ENCODE data around the gene PARP9. TPM values are rescaled to one million over a fixed set of nuclear protein-coding genes. Genes with fewer than 3 reads are reported as not detected.

Gene PARP9
- total RNA-seq (2021): 1.8 to 2.1 TPM (median 1.9 TPM) in 3 replicates
- Bru-seq, nascent RNA: percentile 36 among the genes with signal in this experiment
- long read RNA-seq, experiment 1, partial matches to known transcripts: 2 of 9 reads
- long read RNA-seq, experiment 1, other reads (novel, unspliced or antisense): 5 of 9 reads
- long read RNA-seq, experiment 2, partial matches to known transcripts: 5 of 7 reads
- long read RNA-seq, experiment 2, other reads (novel, unspliced or antisense): 2 of 7 reads
- long read RNA-seq, experiment 3: 0 reads

GRCh38 chr3:122564155-122564912 lies at the start of gene PARP9, which contains the start of gene DTX3L:
PARP9 (minus strand) TSS chr3:122564300; CDS start chr3:122559620, 4,680 bp downstream.
DTX3L (plus strand) TSS chr3:122564338; CDS start chr3:122564427, 89 bp downstream.
- Mint-ChIP-seq H3K27me3 (ENCODE audit: low read depth) (peaks cover 6% of the 10 kb centered on the region), H3K9me3 (no peaks in the 10 kb centered on the region), H3K4me3 (peak within 1 kb of the TSS; percentile 73), H3K27ac (no peak within 1 kb of the TSS), H3K36me3 (no peaks in the 10 kb centered on the region), H3K4me1 (peaks cover 23% of the 10 kb centered on the region)
- TF ChIP-seq FOXP1 (CRISPR knock-in tag; IDR thresholded peaks at IDR 0.05; ENCODE audit: borderline replicate concordance) (0 out of 2 replicates have a peak, but pooled peaks have one; percentile 54), USF1 (CRISPR knock-in tag; IDR thresholded peaks at IDR 0.05) (peak; percentile 55), KAT7 (CRISPR knock-in tag; IDR thresholded peaks at IDR 0.05; ENCODE audit: borderline replicate concordance) (peak; percentile 80; the same call in 1 of the 2 replicates), NFE2L1 (CRISPR knock-in tag; IDR thresholded peaks at IDR 0.05) (no peak), IRF1 (CRISPR knock-in tag; IDR thresholded peaks at IDR 0.05) (peak; percentile 73; the same call in 1 of the 2 replicates), SMAD3 (CRISPR knock-in tag; IDR thresholded peaks at IDR 0.05; ENCODE audit: borderline replicate concordance) (peak; percentile 56; the same call in 1 of the 2 replicates), MYBL2 (CRISPR knock-in tag; IDR thresholded peaks at IDR 0.05) (peak; percentile 53; the same call in 1 of the 2 replicates), NR2C2 (CRISPR knock-in tag; IDR thresholded peaks at IDR 0.05) (no peak), NFYB (CRISPR knock-in tag; conservative IDR thresholded peaks at IDR 0.05; ENCODE audit: low read depth) (0 out of 2 replicates have a peak, but pooled peaks have one; percentile 18), FOXP4 (CRISPR knock-in tag; IDR thresholded peaks at IDR 0.05) (peak; percentile 84; the same call in 1 of the 2 replicates), GABPB1 (CRISPR knock-in tag; IDR thresholded peaks at IDR 0.05) (peak; percentile 43; the same call in 1 of the 2 replicates), HMGXB4 (CRISPR knock-in tag; IDR thresholded peaks at IDR 0.05) (peak; percentile 82), MAX (CRISPR knock-in tag; IDR thresholded peaks at IDR 0.05) (peak; percentile 65), RELA (CRISPR knock-in tag; IDR thresholded peaks at IDR 0.05; ENCODE audit: borderline replicate concordance) (0 out of 2 replicates have a peak, but pooled peaks have one; percentile 45), ZNF671 (CRISPR knock-in tag; IDR thresholded peaks at IDR 0.05) (no peak), IRF2 (CRISPR knock-in tag; IDR thresholded peaks at IDR 0.05; ENCODE audit: borderline replicate concordance, low read depth) (0 out of 2 replicates have a peak, but pooled peaks have one; percentile 36), TEAD1 (CRISPR knock-in tag; IDR thresholded peaks at IDR 0.05) (no peak), GTF2I (CRISPR knock-in tag; conservative IDR thresholded peaks at IDR 0.05) (no peak), ZNF423 (CRISPR knock-in tag; IDR thresholded peaks at IDR 0.05) (0 out of 2 replicates have a peak, but pooled peaks have one; percentile 32), NR3C1 (CRISPR knock-in tag; conservative IDR thresholded peaks at IDR 0.05; ENCODE audit: low read depth) (no peak), JAZF1 (CRISPR knock-in tag; IDR thresholded peaks at IDR 0.05) (no peak), TEAD4 (CRISPR knock-in tag; IDR thresholded peaks at IDR 0.05) (no peak), ZBTB21 (CRISPR knock-in tag; IDR thresholded peaks at IDR 0.05; ENCODE audit: borderline replicate concordance) (no peak)
- TF ChIP-seq, protein P1, sequence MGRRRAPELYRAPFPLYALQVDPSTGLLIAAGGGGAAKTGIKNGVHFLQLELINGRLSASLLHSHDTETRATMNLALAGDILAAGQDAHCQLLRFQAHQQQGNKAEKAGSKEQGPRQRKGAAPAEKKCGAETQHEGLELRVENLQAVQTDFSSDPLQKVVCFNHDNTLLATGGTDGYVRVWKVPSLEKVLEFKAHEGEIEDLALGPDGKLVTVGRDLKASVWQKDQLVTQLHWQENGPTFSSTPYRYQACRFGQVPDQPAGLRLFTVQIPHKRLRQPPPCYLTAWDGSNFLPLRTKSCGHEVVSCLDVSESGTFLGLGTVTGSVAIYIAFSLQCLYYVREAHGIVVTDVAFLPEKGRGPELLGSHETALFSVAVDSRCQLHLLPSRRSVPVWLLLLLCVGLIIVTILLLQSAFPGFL (CRISPR knock-in tag; IDR thresholded peaks at IDR 0.05; ENCODE audit: borderline replicate concordance): no peak
- ChIA-PET POLR2A (no interaction called here), CTCF (interaction anchor here (0.5 to 1.2 kb wide), 3 partner anchors 63 to 115 kb away, joined by 3 to 8 read pairs (median 3); no protein-coding TSS in a partner anchor)
- ATAC-seq: peak; percentile 90
- peak; percentile 73 for DNase-seq (ENCODE audit: low spot score)

Measured in WTC11 (cell line).